NOMO-1 treated with DMSO at 0.1 percent for 48 hours (cell line): ENCODE data around the gene SRXN1.

ENCODE experiments used
- DNase-seq: peaks from one replicate; lab custom pipeline; 2025; ENCODE audit not compliant: unreplicated experiment; lab: John Stamatoyannopoulos, UW

SRXN1 gene

DNA sequence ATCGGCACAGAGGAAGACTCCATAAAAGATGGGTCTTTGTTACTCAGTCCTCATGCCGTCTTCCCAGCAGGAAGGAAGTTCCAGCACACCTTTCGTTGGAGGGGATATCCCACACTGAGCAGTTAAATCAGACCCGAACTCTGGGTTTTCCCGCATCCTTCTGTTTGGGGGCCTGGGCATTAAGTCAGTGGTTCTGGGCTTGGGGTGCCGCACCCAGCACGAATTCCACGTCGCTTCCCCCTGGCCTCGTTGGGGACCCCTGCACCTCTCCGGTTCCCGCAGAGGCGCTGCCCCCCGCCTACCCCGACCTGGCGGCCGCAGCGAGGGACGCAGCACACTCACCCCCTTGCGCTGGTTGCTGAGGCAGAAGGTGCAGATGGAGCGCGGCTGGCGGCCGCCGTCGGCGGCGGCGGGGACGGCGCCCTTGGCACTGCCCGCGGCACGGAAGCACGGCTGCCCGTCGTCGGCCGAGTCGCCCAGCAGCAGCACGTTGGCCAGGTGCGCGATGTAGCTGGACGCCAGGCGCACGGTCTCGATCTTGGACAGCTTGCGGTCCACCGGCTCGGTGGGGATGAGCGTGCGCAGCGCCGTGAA lies 43.5 kb downstream of the SRXN1 start:
- DNase-seq, result no peak

- DNase-seq, result no peak
These were observed 44.0 kb downstream of the SRXN1 start for GRCh38 chr20:608970-609369.

GRCh38 chr20:607476-607875 lies 45.5 kb downstream of the SRXN1 start:
- DNase-seq, result no peak

- no peak for DNase-seq
These were observed 47.8 kb downstream of the SRXN1 start for GRCh38 chr20:605237-605636.

DNA sequence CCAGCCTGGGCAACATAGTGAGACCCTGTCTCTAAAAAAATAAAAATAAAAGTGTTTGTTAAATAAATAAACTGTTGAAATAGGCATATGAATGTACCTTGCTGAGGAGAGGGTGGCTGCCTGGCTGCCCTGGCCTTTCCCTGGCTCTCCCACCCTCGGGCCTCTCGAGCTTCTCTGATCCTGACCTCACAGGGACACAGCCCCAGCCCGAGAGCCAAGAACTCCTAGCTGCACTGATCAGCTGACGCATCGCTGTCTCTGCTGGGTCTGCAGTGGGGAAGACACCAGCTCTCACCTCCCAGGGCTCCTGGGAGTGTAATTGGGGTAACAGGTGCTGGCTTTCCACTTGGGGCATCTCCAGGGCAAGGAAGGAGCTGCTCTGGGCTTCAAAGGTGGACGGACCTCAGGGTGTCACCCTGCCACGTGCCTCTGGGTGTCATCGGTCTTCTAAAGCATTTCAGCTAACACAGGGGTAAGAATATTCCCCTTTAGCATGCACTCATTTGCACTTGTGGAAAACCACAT lies 49.8 kb downstream of the SRXN1 start:
- no peak for DNase-seq

GRCh38 chr20:602111-602970 lies 50.7 kb downstream of the SRXN1 start:
- no peak for DNase-seq

GRCh38 chr20:600736-601135 lies 52.3 kb downstream of the SRXN1 start:
- no peak for DNase-seq

DNA sequence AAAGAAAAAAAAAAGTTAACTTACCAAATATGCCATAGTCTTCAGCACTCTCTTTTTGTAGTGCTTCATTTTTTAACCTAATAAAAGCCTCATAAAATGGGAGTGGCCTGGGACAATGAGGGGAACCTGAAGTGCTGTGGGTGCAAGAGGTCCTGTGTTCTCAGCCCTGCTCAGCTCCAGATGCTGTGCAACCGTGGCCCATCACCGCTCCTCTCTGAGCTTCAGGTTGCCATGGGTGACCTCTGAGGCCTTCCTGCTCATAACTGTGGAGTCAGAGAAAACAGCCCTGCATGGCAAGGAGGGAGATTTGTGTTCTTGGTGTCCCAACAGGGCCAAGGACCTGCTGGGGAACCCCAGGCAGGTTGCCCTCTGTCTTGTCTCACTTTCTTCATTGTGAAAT lies 52.9 kb downstream of the SRXN1 start:
- DNase-seq, result no peak

- DNase-seq, result no peak
These were observed 54.7 kb downstream of the SRXN1 start for GRCh38 chr20:598133-598850.

GRCh38 chr20:597560-597959 lies 55.4 kb downstream of the SRXN1 start:
- DNase-seq, result no peak
